ENCODE measurements around the gene NKD2.

DNA sequence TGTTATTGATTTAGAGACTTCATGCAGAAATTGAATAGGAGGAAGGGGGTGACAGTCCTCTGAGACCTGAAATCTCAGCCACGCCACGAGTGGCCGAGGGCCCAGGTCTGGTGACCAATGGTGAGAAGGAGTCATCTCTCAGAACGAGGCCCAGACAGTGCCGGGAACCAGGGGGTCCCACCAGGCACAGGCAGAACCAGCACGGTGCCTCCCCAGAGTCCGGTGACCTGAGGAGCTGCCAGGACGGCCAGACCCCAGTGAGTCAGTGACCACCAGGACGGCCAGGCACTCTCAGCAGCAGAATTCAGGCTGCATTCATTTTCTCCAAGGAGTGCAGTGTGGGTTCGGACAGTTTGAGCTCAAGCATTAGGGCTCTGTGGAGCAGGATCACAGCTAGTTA, 43.8 kb upstream of the NKD2 start:
- TF ChIP-seq, protein P1, sequence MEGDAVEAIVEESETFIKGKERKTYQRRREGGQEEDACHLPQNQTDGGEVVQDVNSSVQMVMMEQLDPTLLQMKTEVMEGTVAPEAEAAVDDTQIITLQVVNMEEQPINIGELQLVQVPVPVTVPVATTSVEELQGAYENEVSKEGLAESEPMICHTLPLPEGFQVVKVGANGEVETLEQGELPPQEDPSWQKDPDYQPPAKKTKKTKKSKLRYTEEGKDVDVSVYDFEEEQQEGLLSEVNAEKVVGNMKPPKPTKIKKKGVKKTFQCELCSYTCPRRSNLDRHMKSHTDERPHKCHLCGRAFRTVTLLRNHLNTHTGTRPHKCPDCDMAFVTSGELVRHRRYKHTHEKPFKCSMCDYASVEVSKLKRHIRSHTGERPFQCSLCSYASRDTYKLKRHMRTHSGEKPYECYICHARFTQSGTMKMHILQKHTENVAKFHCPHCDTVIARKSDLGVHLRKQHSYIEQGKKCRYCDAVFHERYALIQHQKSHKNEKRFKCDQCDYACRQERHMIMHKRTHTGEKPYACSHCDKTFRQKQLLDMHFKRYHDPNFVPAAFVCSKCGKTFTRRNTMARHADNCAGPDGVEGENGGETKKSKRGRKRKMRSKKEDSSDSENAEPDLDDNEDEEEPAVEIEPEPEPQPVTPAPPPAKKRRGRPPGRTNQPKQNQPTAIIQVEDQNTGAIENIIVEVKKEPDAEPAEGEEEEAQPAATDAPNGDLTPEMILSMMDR (IDR thresholded peaks at IDR 0.05) = no peak
- TF ChIP-seq POLR2A (IDR thresholded peaks at IDR 0.05) (no peak), POLR2AphosphoS5 (IDR thresholded peaks at IDR 0.05) (no peak)
